GM19099 (cell line): ENCODE measurements around the gene FARP1.

Experiments used
- POLR2A ChIP-seq: IDR thresholded peaks from 3 replicates; pipeline ENCODE4 v1.6.1; 2011; ENCODE audit warnings: low read depth; ENCODE audit not compliant: insufficient read length; ENCODE audit errors: extremely low read depth

The FARP1 gene

GRCh38 chr13:98364647-98365046 lies 221.8 kb downstream of the FARP1 start:
- no peak for TF ChIP-seq POLR2A

- no peak for TF ChIP-seq POLR2A
Measured at GRCh38 chr13:98365302-98365701, 222.4 kb downstream of the FARP1 start.

GRCh38 chr13:98366010-98366409 lies 223.1 kb downstream of the FARP1 start:
- no peak for TF ChIP-seq POLR2A

GRCh38 chr13:98366443-98366842 lies 223.5 kb downstream of the FARP1 start:
- no peak for TF ChIP-seq POLR2A

- no peak for TF ChIP-seq POLR2A
Measured at GRCh38 chr13:98366959-98367358, 224.1 kb downstream of the FARP1 start.

GRCh38 chr13:98368019-98368418 lies 225.1 kb downstream of the FARP1 start:
- TF ChIP-seq POLR2A, result no peak

- TF ChIP-seq POLR2A, result no peak
Measured at GRCh38 chr13:98370261-98370660, 227.4 kb downstream of the FARP1 start.

- TF ChIP-seq POLR2A, result no peak
Measured at GRCh38 chr13:98370806-98371515, 228.1 kb downstream of the FARP1 start.

GRCh38 chr13:98371516-98372023 lies 228.7 kb downstream of the FARP1 start:
- no peak for TF ChIP-seq POLR2A

GRCh38 chr13:98372876-98373275 lies 230.0 kb downstream of the FARP1 start:
- no peak for TF ChIP-seq POLR2A

GRCh38 chr13:98374750-98375149 lies 231.9 kb downstream of the FARP1 start:
- TF ChIP-seq POLR2A, result no peak

GRCh38 chr13:98377635-98378378 lies 234.9 kb downstream of the FARP1 start:
- TF ChIP-seq POLR2A, result no peak

GRCh38 chr13:98384739-98385138 lies 241.8 kb downstream of the FARP1 start:
- TF ChIP-seq POLR2A, result no peak

- TF ChIP-seq POLR2A, result no peak
Measured at GRCh38 chr13:98385606-98386005, 242.7 kb downstream of the FARP1 start.

- no peak for TF ChIP-seq POLR2A
Measured at GRCh38 chr13:98386637-98387036, 243.7 kb downstream of the FARP1 start.

- no peak for TF ChIP-seq POLR2A
Measured at GRCh38 chr13:98389319-98389718, 246.4 kb downstream of the FARP1 start.
